GM19397 (cell line): ENCODE results near the gene ZNF574.
A peak's percentile ranks its signal among the peaks of the same experiment; 100 is the strongest.

Experiments used
- ATAC-seq: cut with Tn5 transposase; IDR thresholded peaks from one replicate; pipeline ENCODE4 v1.9.1; 2021; ENCODE audit warnings: mild to moderate bottlenecking, moderate library complexity; ENCODE audit not compliant: unreplicated experiment

The ZNF574 gene

GRCh38 chr19:42121656-42122069 is 45.7 kb downstream of the ZNF574 start:
- ATAC-seq: no peak

DNA sequence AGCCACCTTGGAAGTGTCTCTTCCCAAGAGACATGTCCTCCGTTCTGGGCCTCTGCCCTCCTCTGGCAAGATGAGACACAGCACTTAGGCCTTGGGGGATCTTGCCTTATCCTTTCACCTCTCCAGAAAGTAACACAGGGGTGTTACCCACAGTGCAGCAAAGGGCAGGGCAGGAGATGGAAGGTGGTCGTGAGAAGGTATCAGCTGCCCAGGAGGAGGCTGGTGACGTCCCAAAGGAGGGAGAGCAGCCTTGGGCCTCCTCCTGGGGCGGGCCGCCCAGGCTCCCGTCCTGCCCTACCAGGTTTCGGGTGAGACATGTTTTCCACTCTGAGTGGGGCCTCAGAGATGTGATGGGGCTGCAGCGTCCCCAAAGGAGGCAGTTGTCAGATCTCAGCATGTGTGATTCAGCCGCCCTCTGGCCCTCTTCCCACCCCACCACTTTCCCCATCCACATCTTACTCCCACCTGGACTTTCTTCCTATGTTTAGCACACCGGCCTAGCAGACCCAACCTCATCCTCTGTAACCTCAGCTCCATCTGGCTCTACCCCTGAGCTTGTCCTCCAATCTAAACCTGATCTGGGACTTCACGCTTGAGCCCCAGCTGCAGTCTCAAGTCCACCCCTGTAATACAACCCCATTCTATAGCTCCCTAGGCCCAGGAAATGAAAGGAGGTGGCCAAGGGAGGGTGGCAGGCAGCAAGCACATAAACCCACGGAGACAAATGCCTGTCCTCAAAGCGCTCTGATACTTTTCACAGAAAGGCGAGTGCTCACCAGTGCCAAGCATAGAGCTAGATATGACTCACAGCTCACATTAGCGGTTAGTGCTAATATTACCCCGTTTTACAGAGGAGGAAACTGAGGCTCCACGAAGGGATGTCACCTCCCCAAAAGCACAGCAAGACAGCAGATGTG is 47.0 kb downstream of the ZNF574 start:
- peak; percentile 45 for ATAC-seq

GRCh38 chr19:42123765-42124164 is 47.8 kb downstream of the ZNF574 start:
- no peak for ATAC-seq

GRCh38 chr19:42124386-42124901 is 48.5 kb downstream of the ZNF574 start:
- no peak for ATAC-seq

DNA sequence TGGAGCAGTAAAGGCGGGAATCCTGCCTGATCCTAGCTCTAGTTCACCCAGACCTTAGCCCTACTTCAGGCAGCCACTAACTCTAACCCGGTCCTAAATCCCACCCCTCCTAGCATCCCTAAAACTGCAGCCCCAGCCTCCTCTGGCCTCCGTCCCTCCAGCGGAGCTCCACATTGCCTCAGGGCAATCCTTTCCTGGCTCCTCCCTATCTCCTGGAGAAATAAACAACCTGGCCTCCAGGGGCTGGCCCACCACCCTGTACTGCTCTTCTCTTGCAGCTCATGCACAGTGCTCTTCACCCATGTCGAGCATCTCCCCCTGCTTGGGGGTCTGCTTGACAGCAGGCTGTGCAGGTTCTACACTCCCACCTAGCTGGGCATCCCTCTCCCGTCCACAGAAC is 49.6 kb downstream of the ZNF574 start:
- no peak for ATAC-seq

GRCh38 chr19:42126574-42126973 is 50.6 kb downstream of the ZNF574 start:
- ATAC-seq: no peak

DNA sequence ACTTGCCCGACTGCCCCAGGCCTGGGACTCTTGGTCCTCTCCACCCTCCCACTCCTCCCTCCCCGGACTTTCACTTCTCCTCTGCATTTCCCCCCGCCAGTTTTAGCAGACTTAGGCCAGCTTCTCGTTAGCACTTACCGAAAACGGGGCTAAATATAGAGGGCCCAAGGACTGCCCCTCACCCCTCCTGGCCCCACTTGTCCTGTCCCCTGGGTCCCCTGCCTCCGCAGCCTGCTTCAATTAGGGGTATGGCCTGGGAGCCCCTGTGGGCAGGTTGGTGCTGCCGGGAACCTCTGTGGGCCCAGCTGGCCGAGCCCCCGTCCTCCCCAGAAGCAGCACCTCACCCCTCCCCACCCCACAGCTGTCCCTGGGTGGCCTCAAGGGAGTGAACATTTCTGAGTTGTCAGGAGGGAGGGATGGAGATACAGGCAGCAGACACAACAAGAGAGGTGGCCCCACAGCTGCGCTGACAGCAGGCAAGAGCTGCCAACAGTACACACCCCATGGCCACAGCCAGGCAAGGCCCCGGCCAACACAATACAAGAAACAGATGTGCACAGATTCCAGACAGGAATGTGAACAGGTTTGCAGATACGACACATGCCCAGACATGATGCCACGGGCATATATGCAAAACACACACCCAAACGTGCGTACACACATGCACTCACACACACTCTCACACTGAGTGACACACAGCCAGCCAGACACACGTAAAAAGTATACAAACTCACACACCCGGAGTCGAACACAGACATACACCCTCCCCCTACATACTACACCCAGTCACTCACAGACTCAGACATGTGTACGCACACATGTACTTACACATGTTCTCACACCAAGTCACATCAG is 53.7 kb downstream of the ZNF574 start:
- ATAC-seq: peak; percentile 52

- no peak for ATAC-seq
Observed at GRCh38 chr19:42130254-42130573, 54.2 kb downstream of the ZNF574 start.
